Measurements from ENCODE around the gene OAT.
A peak's percentile ranks its signal among the peaks of the same experiment; 100 is the strongest.

OAT gene

GRCh38 chr10:124418726-124419501 lies at the start of gene OAT:
OAT (minus strand) TSS chr10:124418923; CDS start chr10:124412171, 6,752 bp downstream.
- peak within 1 kb of the TSS; percentile 61 for H3K4me3 ChIP-seq (ENCODE audit: low read length)
- TF ChIP-seq CTCF (conservative IDR thresholded peaks at IDR 0.05; ENCODE audit: low read depth, low read length), result no peak
- peak; percentile 72 for DNase-seq (ENCODE audit: low read depth)

GRCh38 chr10:124467165-124467564 lies 48.4 kb upstream of the OAT start:
- TF ChIP-seq CTCF (conservative IDR thresholded peaks at IDR 0.05; ENCODE audit: low read depth, low read length), result no peak
- DNase-seq (ENCODE audit: low read depth), result no peak
- no peak overlapping the region for H3K4me3 ChIP-seq (ENCODE audit: low read length)

- DNase-seq (ENCODE audit: low read depth), result no peak
- TF ChIP-seq CTCF (conservative IDR thresholded peaks at IDR 0.05; ENCODE audit: low read depth, low read length), result no peak
- H3K4me3 ChIP-seq (ENCODE audit: low read length), result no peak overlapping the region
Observed at GRCh38 chr10:124465777-124466488, 47.2 kb upstream of the OAT start.

- no peak for TF ChIP-seq CTCF (conservative IDR thresholded peaks at IDR 0.05; ENCODE audit: low read depth, low read length)
- no peak overlapping the region for H3K4me3 ChIP-seq (ENCODE audit: low read length)
- DNase-seq (ENCODE audit: low read depth), result no peak
Observed at GRCh38 chr10:124465003-124465776, 46.5 kb upstream of the OAT start.

- TF ChIP-seq CTCF (conservative IDR thresholded peaks at IDR 0.05; ENCODE audit: low read depth, low read length), result no peak
- H3K4me3 ChIP-seq (ENCODE audit: low read length), result no peak overlapping the region
Observed at GRCh38 chr10:124464028-124464965, 45.6 kb upstream of the OAT start.

GRCh38 chr10:124462348-124462695 lies 43.6 kb upstream of the OAT start:
- no peak for TF ChIP-seq CTCF (conservative IDR thresholded peaks at IDR 0.05; ENCODE audit: low read depth, low read length)
- DNase-seq (ENCODE audit: low read depth), result no peak
- peak overlapping the region; percentile 80 for H3K4me3 ChIP-seq (ENCODE audit: low read length)

More at GRCh38 chr10:124464028-124464965, 45.6 kb upstream of the OAT start:
- no peak for DNase-seq (ENCODE audit: low read depth)
